A549 (cell line): ENCODE measurements around the gene TRIM28.

Experiments
- CHD2 ChIP-seq: fragments of 150-350 bp; IDR thresholded peaks from 2 replicates; pipeline ENCODE4 v1.6.1; 2014; ENCODE audit warnings: low read length; ENCODE audit not compliant: partially characterized antibody
- CHD4 ChIP-seq: fragments of 200-600 bp; sonication (generic); IDR thresholded peaks from 2 replicates; pipeline ENCODE4 v1.6.1; 2016; ENCODE audit warnings: antibody characterized with exemption, mild to moderate bottlenecking, borderline replicate concordance
- HDAC2 ChIP-seq: fragments of 200-600 bp; sonication (generic); IDR thresholded peaks from 2 replicates; pipeline ENCODE4 v1.6.1; 2016
- JUN ChIP-seq, 2 experiments: fragments of >200 bp; sonication (Bioruptor Twin); formaldehyde crosslinking; IDR thresholded peaks; 2 replicates in 1 of 2; 3 replicates in 1 of 2; pipeline ENCODE4 v1.6.1; 2016 to 2017
- MAFK ChIP-seq: fragments of 450-650 bp; IDR thresholded peaks from 2 replicates; pipeline ENCODE4 v1.6.1; 2014; ENCODE audit not compliant: partially characterized antibody
- PHF8 ChIP-seq: fragments of 200-600 bp; sonication (generic); IDR thresholded peaks from 2 replicates; pipeline ENCODE4 v1.6.1; 2016; ENCODE audit warnings: low read depth, mild to moderate bottlenecking, antibody characterized with exemption, moderate library complexity, borderline replicate concordance
- POLR2A ChIP-seq: IDR thresholded peaks from 2 replicates; pipeline ENCODE4 v1.6.1; 2012; ENCODE audit warnings: mild to moderate bottlenecking, low read length
- POLR2AphosphoS2 ChIP-seq: conservative IDR thresholded peaks from 2 replicates; pipeline ENCODE4 v1.6.1; 2012; ENCODE audit warnings: low read length, improper control_type of control experiment, inconsistent platforms
- RAD21 ChIP-seq, 2 experiments: fragments of >200 bp in 1 of 2; sonication (Bioruptor Twin) in 1 of 2; formaldehyde crosslinking in 1 of 2; IDR thresholded peaks in 1 of 2; conservative IDR thresholded peaks in 1 of 2; 2 replicates in 1 of 2; 3 replicates in 1 of 2; pipeline ENCODE4 v1.6.1; 2012 to 2018; ENCODE audit warnings: inconsistent platforms in 1 of 2
- TF ChIP-seq, protein P1 (sequence below): fragments of >200 bp; sonication (Bioruptor Twin); formaldehyde crosslinking; IDR thresholded peaks from 3 replicates; pipeline ENCODE4 v1.5.1; 2016
- TF ChIP-seq, protein P2 (sequence below): fragments of 250-450 bp; sonication (Bioruptor Pico); IDR thresholded peaks from 2 replicates; pipeline ENCODE4 v1.5.0; 2020; ENCODE audit warnings: low read depth, mild to moderate bottlenecking, moderate library complexity

DNA sequence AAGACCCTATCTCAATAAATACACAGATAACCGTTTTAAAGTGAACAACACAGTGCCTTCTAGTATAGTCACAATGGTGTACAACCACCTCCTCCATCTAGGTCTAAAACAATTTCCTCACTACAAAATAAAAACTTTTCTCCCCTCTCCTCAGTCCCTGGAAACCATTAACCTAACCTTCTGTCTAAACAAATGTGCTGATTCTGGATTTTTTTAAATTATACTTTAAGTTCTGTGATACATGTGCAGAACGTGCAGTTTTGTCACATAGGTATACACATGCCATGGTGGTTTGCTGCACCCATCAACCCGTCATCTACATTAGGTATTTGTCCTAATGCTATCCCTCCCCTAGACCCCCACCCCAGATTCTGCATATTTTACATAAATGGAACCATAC, 14.5 kb upstream of the TRIM28 start:
- TF ChIP-seq POLR2A, result no peak
- TF ChIP-seq, protein P1, sequence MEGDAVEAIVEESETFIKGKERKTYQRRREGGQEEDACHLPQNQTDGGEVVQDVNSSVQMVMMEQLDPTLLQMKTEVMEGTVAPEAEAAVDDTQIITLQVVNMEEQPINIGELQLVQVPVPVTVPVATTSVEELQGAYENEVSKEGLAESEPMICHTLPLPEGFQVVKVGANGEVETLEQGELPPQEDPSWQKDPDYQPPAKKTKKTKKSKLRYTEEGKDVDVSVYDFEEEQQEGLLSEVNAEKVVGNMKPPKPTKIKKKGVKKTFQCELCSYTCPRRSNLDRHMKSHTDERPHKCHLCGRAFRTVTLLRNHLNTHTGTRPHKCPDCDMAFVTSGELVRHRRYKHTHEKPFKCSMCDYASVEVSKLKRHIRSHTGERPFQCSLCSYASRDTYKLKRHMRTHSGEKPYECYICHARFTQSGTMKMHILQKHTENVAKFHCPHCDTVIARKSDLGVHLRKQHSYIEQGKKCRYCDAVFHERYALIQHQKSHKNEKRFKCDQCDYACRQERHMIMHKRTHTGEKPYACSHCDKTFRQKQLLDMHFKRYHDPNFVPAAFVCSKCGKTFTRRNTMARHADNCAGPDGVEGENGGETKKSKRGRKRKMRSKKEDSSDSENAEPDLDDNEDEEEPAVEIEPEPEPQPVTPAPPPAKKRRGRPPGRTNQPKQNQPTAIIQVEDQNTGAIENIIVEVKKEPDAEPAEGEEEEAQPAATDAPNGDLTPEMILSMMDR, result no peak
- no peak for TF ChIP-seq JUN (IDR thresholded peaks at IDR 0.05)
- TF ChIP-seq, protein P2, sequence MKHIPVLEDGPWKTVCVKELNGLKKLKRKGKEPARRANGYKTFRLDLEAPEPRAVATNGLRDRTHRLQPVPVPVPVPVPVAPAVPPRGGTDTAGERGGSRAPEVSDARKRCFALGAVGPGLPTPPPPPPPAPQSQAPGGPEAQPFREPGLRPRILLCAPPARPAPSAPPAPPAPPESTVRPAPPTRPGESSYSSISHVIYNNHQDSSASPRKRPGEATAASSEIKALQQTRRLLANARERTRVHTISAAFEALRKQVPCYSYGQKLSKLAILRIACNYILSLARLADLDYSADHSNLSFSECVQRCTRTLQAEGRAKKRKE, result no peak
- TF ChIP-seq MAFK, result peak; percentile 86
- no peak for TF ChIP-seq POLR2AphosphoS2
- no peak for TF ChIP-seq HDAC2
- no peak for TF ChIP-seq CHD2
- TF ChIP-seq CHD4, result no peak
- TF ChIP-seq RAD21 (conservative IDR thresholded peaks at IDR 0.05 in 1 of 2, IDR thresholded peaks at IDR 0.05 in 1 of 2), result no peak
- no peak for TF ChIP-seq PHF8
